ENCODE results near the gene PFKFB2.

PFKFB2 gene

GRCh38 chr1:207021876-207022596, 31.0 kb upstream of the PFKFB2 start:
- DNase-seq (ENCODE audit: low read depth) = no peak

GRCh38 chr1:207022996-207023679, 29.9 kb upstream of the PFKFB2 start:
- DNase-seq (ENCODE audit: low read depth) = no peak

GRCh38 chr1:207024202-207025145, 28.6 kb upstream of the PFKFB2 start:
- no peak for DNase-seq (ENCODE audit: low read depth)

- no peak for DNase-seq (ENCODE audit: low read depth)
Measured at GRCh38 chr1:207025146-207025880, 27.8 kb upstream of the PFKFB2 start.

- DNase-seq (ENCODE audit: low read depth) = no peak
Measured at GRCh38 chr1:207026104-207026534, 27.0 kb upstream of the PFKFB2 start.

- DNase-seq (ENCODE audit: low read depth) = no peak
Measured at GRCh38 chr1:207027206-207027777, 25.8 kb upstream of the PFKFB2 start.

- DNase-seq (ENCODE audit: low read depth) = no peak
Measured at GRCh38 chr1:207027921-207028320, 25.2 kb upstream of the PFKFB2 start.

GRCh38 chr1:207028884-207029650, 24.0 kb upstream of the PFKFB2 start:
- DNase-seq (ENCODE audit: low read depth) = no peak

- DNase-seq (ENCODE audit: low read depth) = no peak
Measured at GRCh38 chr1:207029701-207030521, 23.2 kb upstream of the PFKFB2 start.

GRCh38 chr1:207030522-207031009, 22.5 kb upstream of the PFKFB2 start:
- DNase-seq (ENCODE audit: low read depth) = no peak

- no peak for DNase-seq (ENCODE audit: low read depth)
Measured at GRCh38 chr1:207031016-207031415, 22.1 kb upstream of the PFKFB2 start.

- no peak for DNase-seq (ENCODE audit: low read depth)
Measured at GRCh38 chr1:207031632-207032264, 21.3 kb upstream of the PFKFB2 start.

- no peak for DNase-seq (ENCODE audit: low read depth)
Measured at GRCh38 chr1:207032528-207033017, 20.5 kb upstream of the PFKFB2 start, which contains the start of gene C1orf116. TSS of gene C1orf116 (minus strand) at chr1:207032756. CDS start at chr1:207027598, 5,158 bp downstream.

- DNase-seq (ENCODE audit: low read depth) = no peak
Measured at GRCh38 chr1:207033302-207033701, 19.8 kb upstream of the PFKFB2 start.

GRCh38 chr1:207034208-207034607, 18.9 kb upstream of the PFKFB2 start:
- no peak for DNase-seq (ENCODE audit: low read depth)

- DNase-seq (ENCODE audit: low read depth) = no peak
Measured at GRCh38 chr1:207034998-207035397, 18.1 kb upstream of the PFKFB2 start.

GRCh38 chr1:207035877-207036551, 17.1 kb upstream of the PFKFB2 start:
- DNase-seq (ENCODE audit: low read depth) = no peak

- DNase-seq (ENCODE audit: low read depth) = no peak
Measured at GRCh38 chr1:207036865-207037264, 16.2 kb upstream of the PFKFB2 start.

Data from stimulated activated CD8-positive, alpha-beta memory T cell treated with anti-CD3 and anti-CD28 coated beads, Interleukin-12 subunit alpha, Interleukin-12 subunit beta, amount 100 ng/mL, for 1 hour (primary cell).